WERI-Rb-1 (cell line): ENCODE measurements around the gene FAM83E.

ENCODE experiments used
- DNase-seq: peaks from one replicate; pipeline ENCODE4 v3.0.0-alpha.2; 2020
- H3K27ac ChIP-seq: fragments of 250-450 bp; sonication (Bioruptor Pico); 2 replicates; pipeline ENCODE4 v1.5.1; 2020; ENCODE audit warnings: mild to moderate bottlenecking, moderate library complexity
- H3K27me3 ChIP-seq: fragments of 250-450 bp; sonication (Bioruptor Pico); 2 replicates; pipeline ENCODE4 v1.5.1; 2021; ENCODE audit warnings: mild to moderate bottlenecking, low read depth, moderate library complexity; ENCODE audit not compliant: insufficient read depth, severe bottlenecking
- H3K36me3 ChIP-seq: fragments of 250-450 bp; sonication (Bioruptor Pico); 2 replicates; pipeline ENCODE4 v1.5.1; 2020; ENCODE audit warnings: mild to moderate bottlenecking, moderate library complexity
- H3K4me3 ChIP-seq: 2 replicates; pipeline ENCODE4 v1.5.1; 2011; ENCODE audit warnings: low read depth, mild to moderate bottlenecking, control low read depth, low read length
- H3K9me3 ChIP-seq: fragments of 250-450 bp; sonication (Bioruptor Pico); 2 replicates; pipeline ENCODE4 v1.5.1; 2021; ENCODE audit warnings: mild to moderate bottlenecking, moderate library complexity; ENCODE audit not compliant: severe bottlenecking
- TF ChIP-seq, protein P1 (sequence below): IDR thresholded peaks from 2 replicates; pipeline ENCODE4 v1.5.1; 2011; ENCODE audit warnings: low read depth, mild to moderate bottlenecking, control low read depth, inconsistent platforms, low read length

FAM83E gene

DNA sequence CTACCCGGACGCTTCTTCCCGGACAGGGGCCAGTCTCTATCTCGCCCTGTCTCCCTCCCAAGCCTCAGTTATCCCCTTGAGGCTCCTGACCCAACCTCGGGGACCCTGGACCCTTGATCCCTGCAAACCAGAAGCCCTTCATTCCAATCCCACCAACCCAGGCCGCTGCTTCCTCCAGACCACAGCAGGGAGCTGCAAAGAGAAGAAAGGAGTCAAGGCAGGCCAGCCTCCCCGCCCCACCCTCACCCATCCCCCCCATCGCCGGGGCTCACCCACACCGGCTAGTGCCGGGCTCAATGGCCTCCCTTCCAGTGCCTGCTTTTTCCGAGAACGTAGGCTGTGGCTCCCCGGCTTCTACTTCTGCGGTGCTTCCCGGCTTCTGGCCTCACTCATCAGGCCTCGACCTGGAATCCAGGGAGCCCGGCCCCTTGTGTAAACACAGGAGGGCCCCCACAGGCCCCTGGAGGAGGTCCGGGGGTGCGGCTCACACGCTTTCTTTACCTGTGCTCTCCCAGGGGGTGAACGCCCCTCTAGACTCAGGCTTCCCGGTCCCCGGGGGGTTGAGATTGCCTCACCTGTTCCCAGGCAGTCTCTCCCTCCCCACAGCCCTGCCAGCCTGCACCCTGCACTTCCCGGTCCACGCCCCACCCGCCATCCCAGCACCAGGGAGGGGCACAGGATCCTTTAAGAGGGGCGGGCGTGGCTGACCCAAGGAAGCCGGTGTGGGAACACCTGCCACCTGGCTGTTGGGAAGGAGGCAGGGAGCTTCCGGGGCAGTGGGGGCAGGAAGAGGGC lies at the start of gene FAM83E:
Gene FAM83E, minus strand, starts transcription at position 641 of the 795 bp plus-strand sequence. CDS start 1,704 bp downstream, outside the sequence.
- Histone ChIP-seq H3K36me3 (peaks cover 47% of the 10 kb centered on the region), H3K27ac (peak within 1 kb of the TSS; percentile 29; the same call in 1 of the 2 replicates), H3K27me3 (no peaks in the 10 kb centered on the region), H3K4me3 (no peak within 1 kb of the TSS), H3K9me3 (no peaks in the 10 kb centered on the region)
- DNase-seq, result no peak
- TF ChIP-seq, protein P1, sequence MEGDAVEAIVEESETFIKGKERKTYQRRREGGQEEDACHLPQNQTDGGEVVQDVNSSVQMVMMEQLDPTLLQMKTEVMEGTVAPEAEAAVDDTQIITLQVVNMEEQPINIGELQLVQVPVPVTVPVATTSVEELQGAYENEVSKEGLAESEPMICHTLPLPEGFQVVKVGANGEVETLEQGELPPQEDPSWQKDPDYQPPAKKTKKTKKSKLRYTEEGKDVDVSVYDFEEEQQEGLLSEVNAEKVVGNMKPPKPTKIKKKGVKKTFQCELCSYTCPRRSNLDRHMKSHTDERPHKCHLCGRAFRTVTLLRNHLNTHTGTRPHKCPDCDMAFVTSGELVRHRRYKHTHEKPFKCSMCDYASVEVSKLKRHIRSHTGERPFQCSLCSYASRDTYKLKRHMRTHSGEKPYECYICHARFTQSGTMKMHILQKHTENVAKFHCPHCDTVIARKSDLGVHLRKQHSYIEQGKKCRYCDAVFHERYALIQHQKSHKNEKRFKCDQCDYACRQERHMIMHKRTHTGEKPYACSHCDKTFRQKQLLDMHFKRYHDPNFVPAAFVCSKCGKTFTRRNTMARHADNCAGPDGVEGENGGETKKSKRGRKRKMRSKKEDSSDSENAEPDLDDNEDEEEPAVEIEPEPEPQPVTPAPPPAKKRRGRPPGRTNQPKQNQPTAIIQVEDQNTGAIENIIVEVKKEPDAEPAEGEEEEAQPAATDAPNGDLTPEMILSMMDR, result no peak

DNA sequence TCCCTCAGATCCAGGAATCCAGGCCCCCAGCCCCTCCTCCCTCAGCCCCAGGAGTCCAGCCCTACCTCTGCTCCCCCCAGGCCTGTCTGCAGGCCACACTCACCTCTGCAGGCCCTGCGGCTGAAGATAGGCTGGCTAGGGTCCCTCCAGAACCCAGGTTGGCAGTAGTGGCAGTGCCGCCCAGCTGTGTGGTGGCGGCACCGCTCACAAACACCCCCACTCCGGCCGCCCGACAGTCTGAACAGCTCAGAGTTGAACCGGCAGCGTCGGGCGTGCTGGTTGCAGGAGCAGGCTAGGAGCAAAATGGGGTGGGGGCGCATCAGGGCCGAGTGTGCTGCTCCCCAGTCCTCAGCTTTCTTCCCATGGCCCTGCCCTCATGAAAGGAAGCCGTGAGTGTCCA lies 49.6 kb upstream of the FAM83E start:
- Histone ChIP-seq H3K27me3 (no peaks in the 10 kb centered on the region), H3K27ac (no peak overlapping the region), H3K36me3 (no peaks in the 10 kb centered on the region), H3K4me3 (no peak overlapping the region), H3K9me3 (no peaks in the 10 kb centered on the region)
- TF ChIP-seq, protein P1, result no peak
- DNase-seq, result no peak

DNA sequence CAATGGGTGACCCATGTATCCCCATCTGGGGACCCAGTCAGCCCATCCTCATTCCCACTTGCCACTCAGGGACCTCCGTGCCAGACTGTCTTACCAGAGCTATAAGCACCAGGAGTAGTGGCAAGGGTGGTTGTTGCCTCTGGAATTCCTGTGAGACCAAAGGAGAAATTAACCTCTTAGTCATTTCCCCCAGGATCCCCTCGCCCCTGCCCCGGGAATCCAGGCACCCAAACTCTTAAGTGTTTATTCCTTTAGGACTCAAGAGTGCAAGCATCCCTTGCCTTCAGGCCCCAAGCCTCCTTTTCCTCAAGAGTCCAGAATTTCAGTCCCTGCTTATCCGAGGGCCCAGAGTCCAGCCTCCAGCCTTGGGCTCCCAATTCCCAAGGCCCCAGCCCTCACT lies 48.8 kb upstream of the FAM83E start:
- no peak overlapping the region for H3K27ac ChIP-seq
- H3K27me3 ChIP-seq, result no peaks in the 10 kb centered on the region
- no peak for DNase-seq
- H3K36me3 ChIP-seq, result no peaks in the 10 kb centered on the region
- no peaks in the 10 kb centered on the region for H3K9me3 ChIP-seq
- H3K4me3 ChIP-seq, result no peak overlapping the region
- TF ChIP-seq, protein P1, result no peak

DNA sequence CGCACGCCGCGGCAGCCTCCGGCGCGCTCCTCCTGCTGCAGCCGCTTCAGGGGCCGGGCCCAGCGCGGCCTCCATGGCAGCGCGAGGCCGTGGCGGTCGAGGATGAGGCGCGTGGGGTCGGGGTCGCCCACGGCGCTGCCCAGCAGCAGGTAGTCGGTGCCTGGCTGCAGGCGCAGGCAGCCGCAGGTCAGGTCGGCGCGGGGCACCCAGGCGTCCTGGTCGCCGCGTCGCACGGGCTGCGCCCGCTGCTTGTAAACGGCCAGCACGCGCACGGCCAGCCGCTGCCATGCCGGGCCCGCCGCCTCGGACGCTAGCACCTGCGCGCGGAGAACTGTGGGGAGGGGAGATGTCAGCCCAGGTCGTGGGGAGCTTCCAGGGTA lies 46.8 kb upstream of the FAM83E start:
- H3K36me3 ChIP-seq, result no peaks in the 10 kb centered on the region
- TF ChIP-seq, protein P1, result no peak
- H3K27ac ChIP-seq, result no peak overlapping the region
- no peaks in the 10 kb centered on the region for H3K27me3 ChIP-seq
- no peaks in the 10 kb centered on the region for H3K9me3 ChIP-seq
- no peak overlapping the region for H3K4me3 ChIP-seq
- DNase-seq, result no peak

DNA sequence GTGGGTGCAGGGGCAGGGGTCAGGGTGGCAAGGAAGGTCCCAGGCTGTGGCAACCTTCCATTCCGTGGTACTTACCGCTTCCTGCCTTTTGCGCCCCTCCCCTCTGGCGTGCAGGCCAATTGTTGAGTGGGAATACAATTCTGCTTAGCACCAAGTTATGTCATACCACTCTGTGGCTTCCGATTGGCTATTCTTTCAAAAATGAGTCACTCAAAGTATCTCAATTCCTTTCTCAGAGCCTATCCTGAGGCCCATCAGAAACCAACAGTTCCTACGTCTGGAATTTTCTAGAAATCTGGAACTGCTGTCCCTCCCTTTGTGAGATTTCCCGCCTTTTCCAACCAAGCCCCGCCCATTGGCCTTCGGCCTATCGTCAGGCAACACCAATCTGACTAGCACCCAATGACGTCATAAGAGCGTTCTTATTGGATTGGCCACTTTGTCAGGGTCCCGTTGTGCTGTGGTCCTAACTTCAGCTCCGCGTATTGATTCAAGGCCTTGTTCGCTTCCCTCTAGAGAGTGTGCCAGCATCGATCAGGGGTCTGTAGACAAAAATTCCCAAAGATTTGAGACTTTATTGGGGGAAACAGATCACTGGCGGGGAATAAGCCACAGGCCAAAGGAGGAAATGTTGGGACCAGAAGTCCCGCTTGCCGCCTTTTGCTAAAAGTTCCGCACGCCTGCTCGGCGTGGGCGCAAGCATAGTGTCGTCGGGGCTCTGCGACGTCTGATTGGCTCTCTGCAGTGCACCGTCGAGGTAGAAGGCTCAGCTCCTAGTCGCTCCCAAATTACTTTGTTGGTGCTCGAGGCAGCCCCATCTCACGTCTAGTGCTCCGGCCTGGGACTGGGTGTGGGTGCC lies 46.2 kb upstream of the FAM83E start:
- Histone ChIP-seq H3K27me3 (no peaks in the 10 kb centered on the region), H3K36me3 (no peaks in the 10 kb centered on the region)

More for the DNA sequence above, 46.2 kb upstream of the FAM83E start:
- H3K27ac ChIP-seq, result peak overlapping the region; percentile 71
- H3K4me3 ChIP-seq, result no peak overlapping the region
- no peaks in the 10 kb centered on the region for H3K9me3 ChIP-seq
- TF ChIP-seq, protein P1, result no peak
- DNase-seq, result peak; percentile 92
